NCI-H1417 (cell line): ENCODE measurements around the gene TRAPPC14.

ENCODE experiments used
- DNase-seq, 3 experiments: peaks; one replicate each; lab custom pipeline; 2025; lab: John Stamatoyannopoulos, UW

TRAPPC14 gene

GRCh38 chr7:100174582-100174981, 16.1 kb upstream of the TRAPPC14 start:
- no peak for DNase-seq

GRCh38 chr7:100173806-100174495, 15.4 kb upstream of the TRAPPC14 start:
- DNase-seq, result no peak

DNA sequence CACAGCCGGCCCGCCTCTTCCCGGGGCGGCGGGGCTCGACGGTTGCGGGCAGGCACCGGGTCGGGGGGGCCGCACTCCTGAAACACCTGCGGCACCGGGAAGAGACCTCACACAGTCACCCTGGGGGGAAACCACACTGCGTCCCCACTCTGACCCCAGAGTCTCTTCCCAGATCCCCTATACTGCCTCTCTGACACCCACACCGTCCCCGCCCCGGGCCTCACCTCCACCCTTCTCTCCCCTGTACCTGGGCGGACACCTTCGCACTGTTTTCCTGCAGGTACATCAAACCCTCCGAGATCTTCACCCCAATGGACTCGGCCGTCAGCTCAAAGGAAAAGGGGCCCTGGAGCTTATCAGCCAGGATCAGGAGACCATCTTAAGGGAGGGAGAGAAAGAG, 13.3 kb upstream of the TRAPPC14 start:
- DNase-seq, result no peak

- DNase-seq, result no peak
Measured at GRCh38 chr7:100171087-100171681, 12.7 kb upstream of the TRAPPC14 start.

GRCh38 chr7:100170101-100170897, 11.8 kb upstream of the TRAPPC14 start:
- no peak for DNase-seq

DNA sequence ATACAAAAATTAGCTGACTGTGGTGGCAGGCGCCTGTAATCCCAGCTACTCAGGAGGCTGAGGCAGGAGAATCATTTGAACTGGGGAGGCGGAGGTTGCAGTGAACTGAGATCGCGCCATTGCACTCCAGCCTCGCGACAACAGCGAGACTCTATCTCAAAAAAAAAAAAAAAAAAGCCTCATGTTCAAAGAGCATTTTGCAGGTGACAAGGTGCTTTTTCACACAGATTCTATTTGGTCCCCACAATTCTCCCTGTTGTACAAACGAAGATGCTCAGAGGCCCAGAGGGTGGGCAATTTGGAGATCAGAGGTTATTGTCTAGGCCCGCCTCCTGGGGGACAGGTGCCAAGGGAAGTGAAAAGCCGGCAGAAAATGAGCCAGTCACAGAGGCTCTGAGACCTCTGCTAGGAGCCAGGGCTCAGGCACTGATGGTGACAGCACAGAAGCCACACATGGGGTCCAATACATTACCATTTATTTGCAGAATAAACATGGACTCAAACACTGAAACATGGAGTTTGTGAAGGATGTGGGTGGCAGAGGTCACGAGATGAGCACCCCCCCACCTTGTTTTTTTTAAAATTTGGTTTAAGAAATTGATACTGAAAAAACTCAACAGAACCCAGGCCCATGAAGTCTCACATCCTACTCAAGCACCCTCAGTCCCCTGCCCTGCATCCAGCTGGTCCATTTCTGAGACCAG, 10.8 kb upstream of the TRAPPC14 start:
- peak in 1 of 3 experiments; percentile 49 for DNase-seq

GRCh38 chr7:100167912-100168323, 9.4 kb upstream of the TRAPPC14 start:
- DNase-seq, result no peak

DNA sequence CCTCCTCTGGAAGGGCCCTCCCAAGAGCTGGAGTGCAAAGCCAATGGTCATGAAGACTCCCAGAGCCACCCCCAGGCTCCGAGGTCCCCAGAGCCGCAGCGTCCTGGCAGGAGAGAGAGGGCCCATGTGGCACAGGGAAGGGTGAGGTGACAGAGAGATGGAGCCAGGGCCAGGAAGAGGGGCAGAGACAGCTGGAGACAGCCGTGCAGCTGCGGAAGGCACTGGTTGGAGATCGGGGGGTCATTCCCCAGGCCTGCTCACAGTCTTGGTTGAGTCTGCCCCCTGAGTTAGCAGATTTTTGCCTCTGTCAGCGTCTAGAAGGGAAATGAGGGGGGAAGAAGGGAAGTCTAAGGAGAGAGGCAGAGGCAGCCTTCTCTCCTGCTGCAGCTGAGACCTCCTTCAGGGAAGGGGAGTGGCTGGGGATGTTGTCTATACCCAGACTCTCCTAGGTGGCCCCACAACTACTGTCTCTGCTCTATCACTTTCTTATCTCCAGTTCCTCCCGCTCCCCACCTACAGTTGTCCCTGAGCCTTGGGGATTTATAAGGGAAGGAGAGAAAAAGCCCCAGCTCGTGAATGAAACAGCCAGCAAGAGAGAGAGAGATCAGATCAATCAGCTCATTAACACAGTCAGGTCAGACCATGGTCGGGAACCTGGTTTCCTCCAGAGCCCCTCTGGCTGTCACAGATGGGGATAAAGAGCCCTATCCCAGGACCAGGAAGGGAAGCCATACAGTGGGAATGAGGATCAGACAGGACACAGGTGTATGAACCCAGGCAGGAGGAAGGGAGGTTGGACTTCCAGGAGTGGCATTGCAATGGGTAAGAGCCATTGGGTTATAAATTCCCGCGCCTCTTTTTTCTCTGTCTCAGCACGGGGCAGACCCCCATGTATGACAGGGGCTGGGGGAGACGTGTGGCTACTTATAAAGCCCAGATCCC, 8.7 kb upstream of the TRAPPC14 start:
- DNase-seq, result no peak

GRCh38 chr7:100166317-100166940, 7.9 kb upstream of the TRAPPC14 start:
- no peak for DNase-seq

- DNase-seq, result no peak
Measured at GRCh38 chr7:100163871-100164270, 5.3 kb upstream of the TRAPPC14 start.

DNA sequence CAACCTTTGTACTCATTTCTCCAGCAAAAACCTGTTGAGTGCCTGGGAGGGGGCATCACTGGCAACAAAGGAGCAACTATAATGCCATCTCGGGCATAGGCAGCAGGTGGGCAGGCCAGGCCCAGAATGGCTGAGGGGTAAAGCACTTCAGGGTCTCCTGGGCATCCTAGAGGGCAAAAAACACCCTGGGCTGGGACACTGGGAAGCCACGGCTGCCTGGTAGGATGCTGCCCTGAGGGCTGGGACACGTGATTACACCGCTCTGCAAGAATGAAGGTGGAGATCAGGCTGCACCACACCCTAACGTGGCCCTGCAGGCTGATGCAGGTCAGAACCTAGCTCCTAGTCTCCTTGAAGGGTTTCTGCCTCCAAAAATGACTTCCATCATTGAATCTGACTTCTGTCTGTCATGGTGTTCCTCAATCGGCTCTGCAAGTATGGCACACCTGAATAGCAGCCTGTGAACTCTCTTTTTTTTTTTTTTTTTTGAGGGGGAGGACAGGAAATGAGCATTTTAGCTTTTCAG, 4.5 kb upstream of the TRAPPC14 start:
- DNase-seq, result peak in 2 of 3 experiments; percentile 11 to 20

DNA sequence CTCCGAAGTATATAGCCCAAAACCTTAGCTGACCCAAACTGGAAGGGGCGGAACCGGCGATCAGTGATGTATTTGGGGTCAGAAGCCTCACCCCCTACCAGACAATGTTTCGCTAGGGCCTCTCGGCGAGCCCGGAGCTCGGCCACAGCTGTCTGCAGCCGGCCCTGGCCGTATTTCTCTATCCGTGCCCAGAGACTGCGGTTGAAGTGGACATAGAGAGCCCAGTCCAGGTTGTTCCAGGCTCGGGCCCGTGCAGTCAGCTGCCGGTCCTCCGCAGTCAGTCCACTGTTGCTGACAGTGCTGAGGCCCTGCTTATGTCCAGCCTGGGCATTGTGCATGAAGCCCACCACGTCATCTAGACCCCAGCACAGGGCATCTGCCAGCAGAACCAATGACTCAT, 1.5 kb upstream of the TRAPPC14 start:
- no peak for DNase-seq

- no peak for DNase-seq
Measured at GRCh38 chr7:100159099-100159623, 638 bp upstream of the TRAPPC14 start.

GRCh38 chr7:100157334-100158228, 942 bp downstream of the TRAPPC14 start:
- peak in 1 of 3 experiments; percentile 55 for DNase-seq

DNA sequence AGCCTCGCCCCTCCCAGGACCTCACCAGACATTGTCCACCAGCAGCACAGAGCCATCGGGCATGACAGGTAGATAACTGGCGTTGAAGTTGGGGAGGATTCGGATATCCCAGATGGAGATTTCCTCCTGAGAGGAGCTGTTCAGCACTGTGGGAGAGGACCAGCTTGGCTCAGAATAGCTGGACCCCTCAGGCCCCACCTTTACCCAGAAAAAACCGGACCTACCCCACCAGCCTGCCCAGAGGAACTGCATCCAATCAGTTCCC, 1.5 kb downstream of the TRAPPC14 start:
- no peak for DNase-seq

GRCh38 chr7:100156331-100157068, 2.0 kb downstream of the TRAPPC14 start:
- no peak for DNase-seq

GRCh38 chr7:100155553-100156317, 2.8 kb downstream of the TRAPPC14 start:
- DNase-seq, result no peak
